IgD-negative memory B cell (primary cell): ENCODE measurements around the gene EPB41L2. TPM values are rescaled to one million over a fixed set of nuclear protein-coding genes. Genes with fewer than 3 reads are reported as not detected.
A peak's percentile ranks its signal among the peaks of the same experiment; 100 is the strongest.

Experiments
- H3K27ac Mint-ChIP-seq, 3 donors: one replicate each; pipeline ENCODE4 v1.8.0; 2020 to 2022; ENCODE audit warnings: mild to moderate bottlenecking in 3 of 3, mixed read lengths in 3 of 3, moderate library complexity in 1 of 3
- H3K27me3 Mint-ChIP-seq: one replicate; pipeline ENCODE4 v1.8.0; 2021; ENCODE audit warnings: mixed read lengths
- H3K36me3 Mint-ChIP-seq: one replicate; pipeline ENCODE4 v1.8.0; 2020; ENCODE audit warnings: mild to moderate bottlenecking, mixed read lengths
- H3K4me1 Mint-ChIP-seq, 3 donors: one replicate each; pipeline ENCODE4 v1.8.0; 2020 to 2022; ENCODE audit warnings: mixed read lengths in 3 of 3, mild to moderate bottlenecking in 1 of 3
- H3K4me3 Mint-ChIP-seq, 4 donors: one replicate each; pipeline ENCODE4 v1.8.0; 2020 to 2022; ENCODE audit warnings: mild to moderate bottlenecking in 4 of 4, mixed read lengths in 4 of 4, moderate library complexity in 3 of 4
- H3K9me3 Mint-ChIP-seq, 3 donors: one replicate each; pipeline ENCODE4 v1.8.0; 2020 to 2021; ENCODE audit warnings: mixed read lengths in 3 of 3, mild to moderate bottlenecking in 1 of 3
- polyA plus RNA-seq: library from polyadenylated mRNA; unstranded; fragments of 300-500 nt; fragmentation: Illumina TruSeq; gene quantifications from one replicate; pipeline ENCODE4 v1.2.3, GENCODE V29; 2021

EPB41L2 gene
- polyA plus RNA-seq, 1 donor from 2014 or later, result 21.2 TPM

- H3K4me1 Mint-ChIP-seq, result peaks cover 6 to 12% (median 7%) of the 10 kb centered on the region in 3 donors
- no peak overlapping the region for H3K4me3 Mint-ChIP-seq
- peaks cover 0 to 3% (median 2%) of the 10 kb centered on the region in 3 donors for H3K9me3 Mint-ChIP-seq
- no peak overlapping the region for H3K27ac Mint-ChIP-seq
- H3K27me3 Mint-ChIP-seq, result no peaks in the 10 kb centered on the region
- H3K36me3 Mint-ChIP-seq, result peaks cover 2% of the 10 kb centered on the region
These were observed 154.9 kb downstream of the EPB41L2 start for GRCh38 chr6:130908188-130908587.

DNA sequence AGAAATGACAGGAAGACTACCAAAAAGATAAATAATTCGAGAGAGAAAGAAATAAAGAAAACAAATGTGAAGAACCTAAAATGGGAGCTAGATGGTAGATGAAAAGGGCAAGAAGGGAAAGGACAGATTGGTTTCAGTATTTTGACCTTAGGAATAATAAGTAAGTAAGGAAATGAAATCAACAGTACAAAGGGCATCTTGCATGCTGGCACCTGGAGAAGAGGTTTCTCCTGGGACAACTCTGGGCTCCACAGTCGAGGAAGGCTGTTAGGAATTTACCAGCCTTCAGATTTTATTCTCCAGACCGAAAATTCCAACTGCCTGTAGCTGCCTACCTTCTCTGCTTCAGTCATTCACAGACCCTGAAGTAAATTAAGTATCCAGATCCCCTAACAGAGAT, 155.4 kb downstream of the EPB41L2 start:
- H3K4me3 Mint-ChIP-seq, result no peak overlapping the region
- no peaks in the 10 kb centered on the region for H3K27me3 Mint-ChIP-seq
- H3K4me1 Mint-ChIP-seq, result peaks cover under 1 to 8% (median 3%) of the 10 kb centered on the region in 3 donors
- H3K36me3 Mint-ChIP-seq, result peaks cover 2% of the 10 kb centered on the region
- peak overlapping the region in 1 of 3 donors; percentile 79 for H3K27ac Mint-ChIP-seq
- H3K9me3 Mint-ChIP-seq, result peaks cover 0 to 3% (median 2%) of the 10 kb centered on the region in 3 donors

DNA sequence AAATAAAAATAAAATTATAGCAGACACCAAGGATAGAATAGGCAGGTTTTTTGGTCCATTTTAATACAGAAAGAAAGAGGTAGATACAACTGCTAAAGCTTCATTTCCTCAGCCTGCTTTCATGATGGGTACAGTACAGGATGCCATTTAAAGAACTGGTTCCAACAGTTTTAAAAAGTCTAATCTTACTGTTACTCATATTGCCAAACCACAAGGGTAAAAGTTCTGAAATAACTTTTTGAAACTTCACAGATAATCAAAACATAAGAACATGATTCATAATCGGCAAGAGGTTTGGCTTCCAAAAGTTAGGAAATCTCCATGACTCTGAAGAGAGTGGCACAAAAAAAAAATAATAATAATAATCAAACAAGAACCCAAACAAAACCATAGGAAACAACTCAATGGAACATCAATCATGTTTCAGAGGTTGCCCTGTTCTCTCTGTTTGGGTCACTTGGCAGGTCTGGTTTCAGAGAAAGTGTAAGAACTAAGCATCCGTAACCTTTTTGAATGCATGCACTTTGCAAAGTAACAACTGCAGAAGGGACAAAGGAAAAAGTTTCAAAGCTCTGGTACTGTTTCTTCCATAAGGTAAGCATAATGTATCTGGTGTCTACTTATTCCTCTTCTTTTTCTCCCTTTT, 156.2 kb downstream of the EPB41L2 start:
- Mint-ChIP-seq H3K9me3 (peaks cover 0 to 3% (median 2%) of the 10 kb centered on the region in 3 donors), H3K27ac (peak overlapping the region in 2 of 3 donors; percentile 60 to 79), H3K36me3 (peaks cover 2% of the 10 kb centered on the region), H3K27me3 (no peaks in the 10 kb centered on the region), H3K4me3 (no peak overlapping the region), H3K4me1 (peaks cover 0 to 6% (median 3%) of the 10 kb centered on the region in 3 donors)

GRCh38 chr6:130903602-130904001, 159.4 kb downstream of the EPB41L2 start:
- Mint-ChIP-seq H3K4me3 (no peak overlapping the region), H3K4me1 (no peaks in the 10 kb centered on the region), H3K27ac (no peak overlapping the region), H3K36me3 (peaks cover 2% of the 10 kb centered on the region), H3K27me3 (no peaks in the 10 kb centered on the region), H3K9me3 (no peaks in the 10 kb centered on the region)

- Mint-ChIP-seq H3K4me3 (no peak overlapping the region), H3K36me3 (no peaks in the 10 kb centered on the region), H3K9me3 (no peaks in the 10 kb centered on the region), H3K4me1 (no peaks in the 10 kb centered on the region), H3K27me3 (no peaks in the 10 kb centered on the region), H3K27ac (no peak overlapping the region)
These were observed 160.0 kb downstream of the EPB41L2 start for GRCh38 chr6:130903007-130903406.

GRCh38 chr6:130900913-130901312, 162.1 kb downstream of the EPB41L2 start:
- H3K27ac Mint-ChIP-seq, result no peak overlapping the region
- H3K36me3 Mint-ChIP-seq, result no peaks in the 10 kb centered on the region
- no peaks in the 10 kb centered on the region for H3K27me3 Mint-ChIP-seq
- H3K9me3 Mint-ChIP-seq, result no peaks in the 10 kb centered on the region
- no peak overlapping the region for H3K4me3 Mint-ChIP-seq
- H3K4me1 Mint-ChIP-seq, result no peaks in the 10 kb centered on the region

DNA sequence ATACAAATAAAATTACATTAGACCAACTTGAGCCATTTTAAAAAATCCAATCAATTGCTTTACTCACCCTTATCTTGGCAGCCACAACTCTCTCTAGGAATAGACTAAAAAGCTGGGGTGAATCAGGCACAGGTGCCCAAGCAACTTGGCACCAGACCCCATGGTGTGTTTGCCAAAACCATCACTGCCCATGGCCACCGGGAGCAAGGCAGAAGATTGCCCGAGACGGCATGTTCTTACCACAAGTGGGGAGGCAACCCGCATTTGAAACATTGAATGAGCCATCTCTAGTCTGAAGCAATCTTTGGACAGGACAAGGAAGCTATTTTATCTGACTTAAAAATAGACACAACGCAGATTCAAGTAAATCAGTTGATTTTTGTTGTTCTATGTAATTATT, 166.8 kb downstream of the EPB41L2 start:
- Mint-ChIP-seq H3K4me3 (no peak overlapping the region), H3K9me3 (no peaks in the 10 kb centered on the region), H3K27me3 (no peaks in the 10 kb centered on the region), H3K27ac (peak overlapping the region in 1 of 3 donors; percentile 4), H3K36me3 (peaks cover 4% of the 10 kb centered on the region), H3K4me1 (peaks cover 0 to 7% (median 3%) of the 10 kb centered on the region in 3 donors)

GRCh38 chr6:130895516-130895915, 167.5 kb downstream of the EPB41L2 start:
- Mint-ChIP-seq H3K36me3 (peaks cover 4% of the 10 kb centered on the region), H3K4me3 (no peak overlapping the region), H3K27me3 (no peaks in the 10 kb centered on the region), H3K4me1 (peaks cover 0 to 7% (median 3%) of the 10 kb centered on the region in 3 donors), H3K9me3 (no peaks in the 10 kb centered on the region), H3K27ac (peak overlapping the region in 1 of 3 donors; percentile 25)

GRCh38 chr6:130893766-130894165, 169.3 kb downstream of the EPB41L2 start:
- no peaks in the 10 kb centered on the region for H3K27me3 Mint-ChIP-seq
- peaks cover 0 to 7% (median 3%) of the 10 kb centered on the region in 3 donors for H3K4me1 Mint-ChIP-seq
- H3K9me3 Mint-ChIP-seq, result no peaks in the 10 kb centered on the region
- peaks cover 4% of the 10 kb centered on the region for H3K36me3 Mint-ChIP-seq
- H3K4me3 Mint-ChIP-seq, result no peak overlapping the region
- H3K27ac Mint-ChIP-seq, result no peak overlapping the region

- H3K27ac Mint-ChIP-seq, result no peak overlapping the region
- no peaks in the 10 kb centered on the region for H3K27me3 Mint-ChIP-seq
- no peak overlapping the region for H3K4me3 Mint-ChIP-seq
- H3K4me1 Mint-ChIP-seq, result peaks cover 0 to 7% (median 3%) of the 10 kb centered on the region in 3 donors
- H3K36me3 Mint-ChIP-seq, result peaks cover 4% of the 10 kb centered on the region
- no peaks in the 10 kb centered on the region for H3K9me3 Mint-ChIP-seq
These were observed 169.8 kb downstream of the EPB41L2 start for GRCh38 chr6:130893277-130893676.

DNA sequence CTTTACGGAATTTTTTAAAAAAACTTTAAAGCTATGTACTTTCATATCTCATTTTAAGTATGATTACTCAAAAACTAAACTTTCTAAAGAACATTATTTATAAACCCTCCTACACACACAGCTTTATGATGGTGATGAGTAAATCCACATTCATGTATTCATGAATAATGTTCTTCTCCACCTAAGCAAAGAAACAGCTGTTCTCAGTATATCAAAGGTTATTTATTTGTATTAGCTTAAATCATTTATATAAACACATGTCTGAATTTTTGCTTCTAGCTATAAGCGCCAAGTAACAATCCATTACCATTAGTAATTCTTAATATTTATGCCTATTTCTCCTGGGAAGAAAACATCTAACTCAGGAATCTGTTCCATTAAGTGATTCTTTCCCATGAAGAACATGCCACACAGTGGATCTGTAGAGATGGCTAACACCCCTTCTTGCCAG, 172.5 kb downstream of the EPB41L2 start:
- Mint-ChIP-seq H3K4me3 (no peak overlapping the region), H3K27me3 (no peaks in the 10 kb centered on the region), H3K36me3 (peaks cover 4% of the 10 kb centered on the region), H3K9me3 (no peaks in the 10 kb centered on the region), H3K4me1 (peaks cover 0 to 7% (median 3%) of the 10 kb centered on the region in 3 donors), H3K27ac (no peak overlapping the region)

GRCh38 chr6:130889423-130889822, 173.6 kb downstream of the EPB41L2 start:
- no peaks in the 10 kb centered on the region for H3K9me3 Mint-ChIP-seq
- H3K4me1 Mint-ChIP-seq, result peaks cover 0 to 7% (median 3%) of the 10 kb centered on the region in 3 donors
- H3K4me3 Mint-ChIP-seq, result no peak overlapping the region
- no peaks in the 10 kb centered on the region for H3K27me3 Mint-ChIP-seq
- H3K36me3 Mint-ChIP-seq, result peaks cover 2% of the 10 kb centered on the region
- no peak overlapping the region for H3K27ac Mint-ChIP-seq

- Mint-ChIP-seq H3K27ac (peak overlapping the region in 1 of 3 donors; percentile 7), H3K9me3 (no peaks in the 10 kb centered on the region), H3K27me3 (no peaks in the 10 kb centered on the region), H3K36me3 (peaks cover 2% of the 10 kb centered on the region), H3K4me3 (no peak overlapping the region), H3K4me1 (peaks cover 0 to 2% (median 2%) of the 10 kb centered on the region in 3 donors)
These were observed 174.8 kb downstream of the EPB41L2 start for GRCh38 chr6:130888246-130888645.

DNA sequence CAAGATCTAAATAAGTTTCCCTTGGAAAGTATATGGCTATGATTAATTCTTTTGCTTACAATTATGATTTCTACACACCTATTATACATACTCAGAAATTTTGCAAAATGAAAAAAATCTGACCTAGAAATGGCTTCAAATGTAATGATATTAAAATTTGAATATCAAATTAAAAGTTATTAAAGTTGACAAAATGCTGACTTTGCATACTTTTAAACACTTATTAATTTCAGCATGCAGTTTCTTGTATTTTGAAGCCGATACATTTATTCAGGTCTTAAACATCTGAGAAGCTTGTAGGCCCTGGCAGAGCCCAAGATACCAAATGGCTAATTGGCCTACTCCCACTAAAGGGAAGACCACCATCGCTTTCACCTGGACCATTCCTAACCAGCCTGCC, 176.1 kb downstream of the EPB41L2 start:
- H3K36me3 Mint-ChIP-seq, result peaks cover 2% of the 10 kb centered on the region
- no peak overlapping the region for H3K27ac Mint-ChIP-seq
- H3K4me3 Mint-ChIP-seq, result no peak overlapping the region
- no peaks in the 10 kb centered on the region for H3K27me3 Mint-ChIP-seq
- peaks cover 0 to 2% (median 0%) of the 10 kb centered on the region in 3 donors for H3K4me1 Mint-ChIP-seq
- H3K9me3 Mint-ChIP-seq, result no peaks in the 10 kb centered on the region

GRCh38 chr6:130885392-130886192, 177.5 kb downstream of the EPB41L2 start:
- Mint-ChIP-seq H3K4me1 (peaks cover 0 to 2% (median 0%) of the 10 kb centered on the region in 3 donors), H3K9me3 (no peaks in the 10 kb centered on the region), H3K4me3 (no peak overlapping the region), H3K27me3 (no peaks in the 10 kb centered on the region), H3K27ac (no peak overlapping the region), H3K36me3 (peaks cover 2% of the 10 kb centered on the region)
